ENCODE data around the gene RGS3.

DNA sequence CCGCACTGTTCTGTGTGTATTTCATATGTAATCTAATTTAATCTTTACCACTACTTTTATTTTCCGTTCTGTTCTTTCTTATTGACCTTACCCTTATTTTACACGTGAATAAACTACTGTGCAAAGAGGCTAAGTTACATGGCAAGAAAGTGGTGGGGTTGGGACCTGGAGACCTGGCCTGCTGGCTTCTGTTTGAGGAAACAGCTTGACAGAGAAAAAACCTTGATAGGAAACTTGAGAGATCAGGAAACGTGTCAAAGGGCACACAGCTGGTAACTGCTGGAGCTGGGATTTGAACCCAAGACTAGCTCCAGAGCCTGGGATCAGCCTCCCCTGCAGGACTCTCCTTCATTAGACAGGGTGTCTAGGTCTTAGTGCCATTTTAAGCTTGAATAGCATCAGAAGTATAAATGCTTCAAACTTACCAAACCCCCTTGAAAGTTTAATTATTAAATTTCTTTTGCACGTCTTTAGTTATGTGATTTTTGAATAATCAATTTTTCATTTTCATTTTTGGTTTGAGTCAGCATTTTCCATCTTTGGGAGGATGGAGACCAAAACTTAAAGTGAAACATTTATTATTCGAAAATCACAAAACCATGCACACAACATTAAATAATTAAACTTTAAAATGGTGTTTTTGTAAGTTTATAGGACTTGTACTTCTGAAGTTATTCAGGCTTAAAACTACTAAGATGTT is 129.5 kb downstream of the RGS3 start:
- TF ChIP-seq GABPA (IDR thresholded peaks at IDR 0.05; ENCODE audit: low read depth) (no peak), CEBPB (IDR thresholded peaks at IDR 0.05; ENCODE audit: borderline replicate concordance in 1 of 2, low read depth in 2 of 2, low read length in 2 of 2) (no peak), ASH2L (IDR thresholded peaks at IDR 0.05; ENCODE audit: borderline replicate concordance, low read depth) (no peak), SMC3 (IDR thresholded peaks at IDR 0.05; ENCODE audit: borderline replicate concordance, low read length) (no peak), SREBF2 (IDR thresholded peaks at IDR 0.05; ENCODE audit: low read length) (no peak), MEF2A (IDR thresholded peaks at IDR 0.05; ENCODE audit: insufficient read depth, low read depth, low read length) (no peak), SUZ12 (IDR thresholded peaks at IDR 0.05; ENCODE audit: unreplicated experiment) (no peak), RAD21 (IDR thresholded peaks at IDR 0.05; ENCODE audit: insufficient read depth, low read depth, low read length) (no peak)
- TF ChIP-seq, protein P1, sequence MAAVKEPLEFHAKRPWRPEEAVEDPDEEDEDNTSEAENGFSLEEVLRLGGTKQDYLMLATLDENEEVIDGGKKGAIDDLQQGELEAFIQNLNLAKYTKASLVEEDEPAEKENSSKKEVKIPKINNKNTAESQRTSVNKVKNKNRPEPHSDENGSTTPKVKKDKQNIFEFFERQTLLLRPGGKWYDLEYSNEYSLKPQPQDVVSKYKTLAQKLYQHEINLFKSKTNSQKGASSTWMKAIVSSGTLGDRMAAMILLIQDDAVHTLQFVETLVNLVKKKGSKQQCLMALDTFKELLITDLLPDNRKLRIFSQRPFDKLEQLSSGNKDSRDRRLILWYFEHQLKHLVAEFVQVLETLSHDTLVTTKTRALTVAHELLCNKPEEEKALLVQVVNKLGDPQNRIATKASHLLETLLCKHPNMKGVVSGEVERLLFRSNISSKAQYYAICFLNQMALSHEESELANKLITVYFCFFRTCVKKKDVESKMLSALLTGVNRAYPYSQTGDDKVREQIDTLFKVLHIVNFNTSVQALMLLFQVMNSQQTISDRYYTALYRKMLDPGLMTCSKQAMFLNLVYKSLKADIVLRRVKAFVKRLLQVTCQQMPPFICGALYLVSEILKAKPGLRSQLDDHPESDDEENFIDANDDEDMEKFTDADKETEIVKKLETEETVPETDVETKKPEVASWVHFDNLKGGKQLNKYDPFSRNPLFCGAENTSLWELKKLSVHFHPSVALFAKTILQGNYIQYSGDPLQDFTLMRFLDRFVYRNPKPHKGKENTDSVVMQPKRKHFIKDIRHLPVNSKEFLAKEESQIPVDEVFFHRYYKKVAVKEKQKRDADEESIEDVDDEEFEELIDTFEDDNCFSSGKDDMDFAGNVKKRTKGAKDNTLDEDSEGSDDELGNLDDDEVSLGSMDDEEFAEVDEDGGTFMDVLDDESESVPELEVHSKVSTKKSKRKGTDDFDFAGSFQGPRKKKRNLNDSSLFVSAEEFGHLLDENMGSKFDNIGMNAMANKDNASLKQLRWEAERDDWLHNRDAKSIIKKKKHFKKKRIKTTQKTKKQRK (IDR thresholded peaks at IDR 0.05; ENCODE audit: low read depth, low read length): no peak
- TF ChIP-seq, protein P2, sequence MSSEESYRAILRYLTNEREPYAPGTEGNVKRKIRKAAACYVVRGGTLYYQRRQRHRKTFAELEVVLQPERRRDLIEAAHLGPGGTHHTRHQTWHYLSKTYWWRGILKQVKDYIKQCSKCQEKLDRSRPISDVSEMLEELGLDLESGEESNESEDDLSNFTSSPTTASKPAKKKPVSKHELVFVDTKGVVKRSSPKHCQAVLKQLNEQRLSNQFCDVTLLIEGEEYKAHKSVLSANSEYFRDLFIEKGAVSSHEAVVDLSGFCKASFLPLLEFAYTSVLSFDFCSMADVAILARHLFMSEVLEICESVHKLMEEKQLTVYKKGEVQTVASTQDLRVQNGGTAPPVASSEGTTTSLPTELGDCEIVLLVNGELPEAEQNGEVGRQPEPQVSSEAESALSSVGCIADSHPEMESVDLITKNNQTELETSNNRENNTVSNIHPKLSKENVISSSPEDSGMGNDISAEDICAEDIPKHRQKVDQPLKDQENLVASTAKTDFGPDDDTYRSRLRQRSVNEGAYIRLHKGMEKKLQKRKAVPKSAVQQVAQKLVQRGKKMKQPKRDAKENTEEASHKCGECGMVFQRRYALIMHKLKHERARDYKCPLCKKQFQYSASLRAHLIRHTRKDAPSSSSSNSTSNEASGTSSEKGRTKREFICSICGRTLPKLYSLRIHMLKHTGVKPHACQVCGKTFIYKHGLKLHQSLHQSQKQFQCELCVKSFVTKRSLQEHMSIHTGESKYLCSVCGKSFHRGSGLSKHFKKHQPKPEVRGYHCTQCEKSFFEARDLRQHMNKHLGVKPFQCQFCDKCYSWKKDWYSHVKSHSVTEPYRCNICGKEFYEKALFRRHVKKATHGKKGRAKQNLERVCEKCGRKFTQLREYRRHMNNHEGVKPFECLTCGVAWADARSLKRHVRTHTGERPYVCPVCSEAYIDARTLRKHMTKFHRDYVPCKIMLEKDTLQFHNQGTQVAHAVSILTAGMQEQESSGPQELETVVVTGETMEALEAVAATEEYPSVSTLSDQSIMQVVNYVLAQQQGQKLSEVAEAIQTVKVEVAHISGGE (CRISPR knock-in tag; IDR thresholded peaks at IDR 0.05): no peak

All from GM12878 (cell line).